Embryonic facial prominence (tissue), 1 donor: ENCODE measurements around the gene TUBA4A.

Source experiments
- DNase-seq: peaks from one replicate; pipeline ENCODE4 v3.0.0-alpha.2; 2016; ENCODE audit errors: extremely low spot score

TUBA4A gene

DNA sequence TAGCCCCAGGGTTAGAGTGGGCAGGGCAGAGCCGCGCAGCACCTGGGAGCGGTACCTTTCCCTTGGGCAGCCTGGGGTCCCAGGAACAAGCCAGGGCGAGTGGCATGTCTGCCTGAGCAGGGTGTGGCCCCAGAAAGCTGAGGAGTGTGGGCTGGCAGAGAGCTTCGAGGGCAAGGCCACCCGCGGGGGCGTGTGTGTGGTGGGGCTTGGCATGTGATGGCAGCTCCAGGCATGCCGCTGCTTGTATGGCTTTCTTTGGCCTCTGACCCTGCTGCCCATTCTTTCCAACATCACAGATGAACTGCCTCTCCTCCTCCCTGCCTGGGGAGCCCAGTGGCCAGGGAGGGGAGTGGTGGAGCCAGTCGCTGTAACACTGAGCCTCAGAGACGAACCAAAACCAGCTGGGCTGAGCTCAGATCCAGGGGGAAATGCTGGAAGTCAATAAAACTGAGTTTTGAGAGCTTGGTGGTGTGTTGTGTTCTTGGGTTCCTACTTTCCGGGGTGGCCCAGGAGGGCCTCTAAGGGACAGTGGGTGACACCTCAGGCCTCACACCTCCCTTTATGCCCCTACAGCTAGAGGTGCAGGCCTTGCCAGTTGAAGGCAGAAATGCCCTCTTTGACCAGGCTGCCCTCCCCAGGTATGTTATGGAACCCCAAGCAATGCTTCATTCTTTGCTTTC, 32.9 kb upstream of the TUBA4A start:
- DNase-seq: no peak

DNA sequence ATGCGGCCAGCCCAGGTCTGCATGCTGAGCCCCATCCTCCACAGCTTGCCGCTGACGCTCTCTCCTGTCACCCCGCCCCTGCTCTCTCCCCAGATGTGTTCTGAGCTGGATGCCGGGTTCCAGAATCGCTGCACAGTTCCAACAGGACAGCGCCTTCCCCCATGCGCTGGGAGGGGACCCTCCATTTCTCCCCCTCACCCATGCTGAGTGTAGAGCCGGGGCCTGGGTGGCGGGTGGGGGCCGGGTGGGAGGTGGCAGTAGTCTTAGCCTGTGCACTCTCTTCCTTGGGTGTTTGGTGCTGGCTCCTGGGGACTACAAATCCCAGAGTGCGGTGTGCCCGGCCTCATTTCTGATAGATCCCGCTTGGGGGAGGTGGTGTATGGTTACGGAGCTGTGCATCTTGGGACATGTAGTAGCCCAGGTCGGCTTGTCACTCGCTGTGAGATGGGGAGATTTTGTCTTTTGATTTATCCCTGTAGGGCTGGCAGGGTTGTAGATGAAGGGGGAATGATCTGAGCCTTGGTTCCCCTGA, 32.2 kb upstream of the TUBA4A start:
- DNase-seq: no peak

DNA sequence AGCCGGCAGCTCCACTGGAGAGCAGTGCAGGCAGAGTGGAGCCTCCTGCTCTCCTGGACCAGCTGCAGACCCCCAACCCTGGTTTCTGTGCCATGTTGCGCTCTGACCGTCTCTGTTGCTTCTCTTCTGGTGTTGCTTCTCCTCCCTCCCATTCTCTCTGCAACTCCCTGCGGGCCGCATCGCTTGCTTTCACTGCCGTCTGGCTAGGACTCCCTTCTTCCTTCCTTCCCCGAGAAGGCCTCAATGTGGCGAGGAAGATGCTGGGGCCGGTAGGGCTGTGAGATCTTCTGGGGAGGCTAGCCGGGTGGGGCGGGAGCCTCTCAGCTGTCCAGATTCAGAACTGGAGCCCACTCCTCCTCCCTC, 31.6 kb upstream of the TUBA4A start:
- DNase-seq: no peak

DNA sequence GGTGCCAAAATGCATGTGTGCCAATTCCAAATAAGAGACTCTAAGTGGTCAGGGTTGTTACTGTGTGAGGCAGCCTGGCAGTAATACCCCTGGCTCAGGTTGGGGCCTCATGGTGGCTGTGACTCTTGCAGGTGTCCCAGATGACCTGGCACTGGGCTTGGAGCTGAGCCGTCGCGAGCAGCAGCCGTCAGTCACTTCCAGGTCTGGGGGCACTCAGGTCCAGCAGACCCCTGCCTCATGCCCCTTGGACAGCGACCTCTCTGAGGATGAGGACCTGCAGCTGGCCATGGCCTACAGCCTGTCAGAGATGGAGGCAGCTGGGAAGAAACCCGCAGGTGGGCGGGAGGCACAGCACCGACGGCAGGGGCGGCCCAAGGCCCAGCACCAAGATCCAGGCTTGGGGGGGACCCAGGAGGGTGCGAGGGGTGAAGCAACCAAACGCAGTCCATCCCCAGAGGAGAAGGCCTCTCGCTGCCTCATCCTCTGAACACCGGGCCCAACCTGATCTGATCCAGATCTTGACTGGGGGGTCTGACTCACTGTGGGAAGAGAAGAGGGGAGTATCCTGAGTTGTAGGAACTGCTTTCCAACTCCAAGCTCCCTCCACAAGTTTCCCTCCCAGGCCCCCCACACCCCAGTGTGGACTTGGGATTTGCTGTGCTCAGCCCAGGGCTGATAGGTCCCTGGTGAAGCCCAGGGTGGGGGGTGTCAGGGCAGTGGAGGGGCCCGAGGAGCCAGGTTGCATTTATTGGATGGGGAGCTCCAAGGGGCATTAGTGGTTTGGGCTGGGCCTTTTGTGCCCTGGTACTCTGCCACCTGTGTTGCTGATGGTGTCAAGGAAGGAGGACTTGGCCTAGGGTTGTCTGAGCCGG, 31.0 kb upstream of the TUBA4A start:
- DNase-seq: no peak

DNA sequence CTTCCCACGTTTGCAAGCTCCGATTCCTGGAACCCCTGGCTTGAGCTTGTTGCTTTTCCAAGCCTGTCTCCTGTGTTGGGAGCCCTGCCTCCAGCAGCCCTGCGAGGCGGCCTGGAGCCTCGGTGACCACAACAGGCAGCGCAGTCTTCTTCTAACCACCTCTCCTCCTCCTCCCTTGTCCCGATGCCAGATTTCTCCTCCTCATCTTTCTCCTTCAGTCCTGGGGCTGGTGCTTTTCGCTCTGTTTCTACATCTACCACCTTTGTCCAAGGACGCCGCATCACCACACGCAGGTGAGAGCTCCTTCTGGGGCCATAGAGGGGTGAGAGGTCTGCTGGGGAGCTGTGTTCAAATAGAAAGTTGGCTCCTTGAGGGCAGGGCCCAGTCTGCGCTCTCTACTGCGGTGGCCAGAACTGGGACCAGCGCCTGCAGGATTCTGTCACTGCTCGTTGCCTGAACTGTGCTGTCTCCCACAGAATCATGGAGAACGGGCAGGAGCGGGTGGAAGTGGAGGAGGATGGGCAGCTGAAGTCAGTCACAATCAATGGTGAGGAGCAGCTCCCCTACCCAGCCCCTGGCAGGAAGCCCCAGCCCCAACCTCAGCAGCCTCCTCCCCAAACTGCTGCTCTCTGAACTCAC, 29.3 kb upstream of the TUBA4A start:
- no peak for DNase-seq

DNA sequence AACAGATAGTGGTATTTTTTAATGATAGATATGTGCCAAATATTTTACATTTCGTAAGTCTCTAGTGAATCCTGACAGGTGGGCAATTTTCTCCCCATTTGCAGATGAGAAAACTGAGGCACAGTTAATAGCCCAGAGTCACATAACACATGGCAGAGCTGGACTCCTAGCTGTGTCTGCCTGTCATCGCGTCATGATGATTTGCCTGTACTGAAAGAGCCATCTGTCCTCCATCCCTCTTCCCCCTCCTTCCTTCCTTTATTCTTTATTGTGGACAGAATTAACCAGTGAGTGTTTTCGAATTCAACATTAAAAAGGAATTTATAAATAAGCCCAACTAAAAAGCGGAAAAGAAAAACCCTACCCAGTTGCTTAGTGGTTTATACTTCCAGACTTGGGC, 28.7 kb upstream of the TUBA4A start:
- DNase-seq: no peak

DNA sequence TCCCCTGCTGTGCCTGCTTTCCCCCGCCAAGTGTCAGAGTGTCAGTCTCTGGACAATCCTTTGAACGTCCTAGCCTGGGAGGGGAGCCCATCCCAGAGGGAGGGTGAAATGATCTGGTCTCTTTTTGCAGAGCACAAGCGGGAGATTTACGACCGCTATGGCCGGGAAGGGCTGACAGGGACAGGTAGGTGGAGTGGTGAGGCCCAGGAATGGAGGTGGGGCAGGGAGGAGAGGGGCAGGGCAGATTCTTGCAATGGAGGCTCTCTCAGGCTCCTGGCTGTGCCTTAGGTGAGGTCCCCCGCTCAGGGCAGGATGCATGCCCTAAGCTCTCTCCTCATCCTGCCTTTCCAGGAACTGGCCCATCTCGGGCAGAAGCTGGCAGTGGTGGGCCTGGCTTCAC, 27.9 kb upstream of the TUBA4A start:
- no peak for DNase-seq

DNA sequence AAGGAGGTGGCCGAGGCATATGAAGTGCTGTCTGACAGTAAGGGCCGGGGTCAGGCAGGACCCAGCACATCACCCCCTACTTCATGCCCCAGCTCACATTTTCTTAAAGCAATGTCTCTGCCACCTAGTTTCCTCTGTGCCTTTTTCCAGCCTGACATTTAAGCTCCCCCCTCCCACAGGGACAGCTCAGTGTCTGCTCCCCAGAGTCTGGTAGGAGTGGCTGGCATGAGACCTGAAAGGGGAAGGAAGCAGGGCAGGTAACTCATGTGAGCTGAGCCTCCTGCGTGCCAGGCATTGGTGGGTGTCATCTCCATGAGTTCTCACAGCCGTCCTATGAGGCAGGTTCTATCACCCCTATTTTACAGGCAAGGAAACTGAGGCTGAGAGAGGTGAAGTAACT, 26.9 kb upstream of the TUBA4A start:
- DNase-seq: no peak

DNA sequence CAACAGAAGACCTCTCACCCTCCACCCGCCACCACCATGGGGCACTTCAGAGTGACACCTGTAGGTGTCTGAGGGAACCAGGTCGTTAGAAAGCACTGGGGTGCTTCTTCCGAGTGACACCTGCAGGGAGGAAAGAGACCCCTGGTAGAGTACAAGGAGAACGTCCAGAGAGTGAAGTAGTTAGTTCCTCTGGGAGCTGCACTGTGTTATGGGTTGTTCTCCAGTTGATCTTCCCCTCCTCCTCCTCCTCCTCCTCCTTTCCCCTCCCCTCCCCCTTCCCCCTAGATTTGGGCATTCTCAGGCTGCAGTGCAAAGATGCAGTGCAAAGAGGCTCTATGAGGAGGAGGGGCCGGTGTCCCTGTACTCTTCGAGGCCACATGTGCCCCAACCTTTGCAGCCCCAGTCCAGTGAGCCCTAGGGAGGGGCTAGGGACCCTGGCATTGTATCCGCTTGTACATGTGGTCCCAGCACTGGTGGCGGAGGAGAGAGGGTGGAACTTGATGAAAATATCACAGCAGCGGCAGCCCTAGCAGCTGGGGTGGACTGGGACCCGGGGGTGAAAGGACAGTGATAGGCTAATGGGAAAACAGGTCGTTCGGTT, 26.3 kb upstream of the TUBA4A start:
- no peak for DNase-seq

DNA sequence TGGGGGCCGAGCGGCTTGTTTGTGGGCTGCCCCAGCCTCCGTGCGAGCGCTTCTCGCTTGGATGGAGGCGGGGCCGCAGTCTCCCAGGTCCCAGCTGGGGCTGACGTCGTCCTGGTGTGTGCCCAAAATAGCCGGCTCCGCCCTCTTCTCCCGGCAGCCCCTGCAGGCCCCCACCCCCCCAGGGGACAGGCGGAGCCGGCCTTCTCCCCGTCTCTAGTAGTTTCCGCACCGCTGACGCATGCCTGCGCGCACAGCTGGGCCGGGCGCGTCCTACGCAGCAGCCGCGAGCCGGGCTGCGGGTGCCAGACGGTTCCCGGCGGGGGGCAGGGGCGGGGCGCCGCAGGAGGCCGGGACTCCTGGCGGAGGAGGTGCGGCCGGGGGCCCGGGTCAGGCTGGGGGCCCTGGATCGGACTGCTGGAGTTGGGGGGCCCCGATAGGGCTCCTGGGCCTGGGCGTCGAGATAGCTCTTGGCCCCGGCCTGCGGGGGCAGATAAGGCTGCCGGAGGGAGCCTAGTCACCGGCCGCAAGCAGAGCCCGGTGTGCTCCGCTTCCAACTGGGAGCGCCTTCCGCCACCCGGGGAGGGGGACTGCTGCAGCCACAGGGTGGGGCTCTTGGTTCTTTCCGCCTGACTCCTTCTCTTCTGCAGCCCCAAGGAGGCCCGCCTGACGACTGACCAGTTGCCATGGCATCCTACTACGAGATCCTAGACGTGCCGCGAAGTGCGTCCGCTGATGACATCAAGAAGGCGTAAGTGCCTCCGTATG, 25.6 kb upstream of the TUBA4A start, which contains the start of gene DNAJB2:
Gene DNAJB2, plus strand, starts transcription at position 216 of the 765 bp plus-strand sequence. Its CDS starts 468 bp downstream, at position 684.
- DNase-seq: peak; percentile 95

DNA sequence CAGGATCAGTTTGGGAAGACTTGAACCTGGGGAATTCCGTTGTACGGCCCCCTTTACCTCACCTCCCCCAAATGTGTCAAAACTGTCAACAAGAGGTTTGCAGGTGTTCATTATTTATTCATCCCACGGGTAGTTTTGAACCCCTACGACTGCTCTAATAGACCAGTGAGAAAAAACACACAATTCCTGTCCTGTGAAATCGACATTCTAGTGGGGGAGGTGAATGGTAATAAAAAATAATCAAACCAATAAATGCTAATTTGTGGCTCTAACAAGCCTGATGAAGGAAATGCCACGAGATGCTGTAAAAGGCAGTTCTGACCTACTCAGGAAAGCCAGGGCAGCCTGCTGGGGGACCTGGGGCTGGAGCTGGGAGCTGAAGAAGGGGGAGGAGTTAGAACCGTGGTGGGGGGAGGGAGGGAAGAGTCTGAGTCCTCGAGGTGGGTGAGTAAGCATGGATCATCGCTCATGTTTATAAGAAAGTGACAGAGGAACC, 25.0 kb upstream of the TUBA4A start:
- DNase-seq: no peak

DNA sequence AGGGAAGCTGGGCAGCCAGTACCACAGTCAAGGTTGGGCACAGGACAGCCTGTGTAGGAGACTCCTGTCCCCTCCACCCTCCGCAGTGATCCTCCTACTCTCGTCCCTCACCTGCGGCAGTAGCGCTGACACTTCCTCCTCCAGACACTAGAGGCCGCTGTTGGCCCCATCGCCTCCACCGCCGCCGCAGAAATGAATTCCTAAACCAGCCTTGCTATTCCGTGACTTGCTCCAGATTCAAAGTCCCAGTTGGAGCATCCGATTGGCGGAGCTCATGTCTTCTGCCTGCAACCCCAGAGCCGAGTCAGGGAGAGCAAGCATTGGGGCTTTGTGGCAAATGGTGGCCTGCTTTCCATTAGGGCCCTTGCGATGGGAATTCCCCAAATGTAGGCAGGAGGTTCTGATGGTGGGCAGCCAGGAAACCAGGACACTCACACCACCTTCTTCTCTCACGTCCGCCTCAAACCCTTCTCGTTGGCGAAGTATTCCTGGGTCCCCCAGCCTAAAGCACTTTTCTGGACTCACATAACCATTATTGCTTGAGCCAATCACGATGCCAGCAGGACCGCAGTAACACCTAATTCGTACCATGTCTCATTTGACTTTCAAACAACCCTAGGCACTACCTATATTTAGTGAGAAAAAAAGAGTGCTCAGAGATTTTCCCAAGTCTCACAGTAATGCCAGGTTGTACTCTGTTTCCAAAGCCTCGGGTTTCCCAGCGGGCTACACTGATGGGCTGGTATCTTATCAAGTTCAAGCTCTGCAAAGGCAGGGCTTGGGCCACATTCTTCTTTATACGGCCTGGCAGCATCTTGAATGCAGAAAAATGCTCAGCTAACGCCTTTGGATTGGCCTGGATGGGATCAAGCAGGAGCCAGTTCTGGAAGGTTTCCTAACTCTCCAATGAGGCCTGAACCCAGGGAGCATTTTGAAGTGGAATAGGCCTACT, 24.3 kb upstream of the TUBA4A start:
- peak; percentile 73 for DNase-seq

DNA sequence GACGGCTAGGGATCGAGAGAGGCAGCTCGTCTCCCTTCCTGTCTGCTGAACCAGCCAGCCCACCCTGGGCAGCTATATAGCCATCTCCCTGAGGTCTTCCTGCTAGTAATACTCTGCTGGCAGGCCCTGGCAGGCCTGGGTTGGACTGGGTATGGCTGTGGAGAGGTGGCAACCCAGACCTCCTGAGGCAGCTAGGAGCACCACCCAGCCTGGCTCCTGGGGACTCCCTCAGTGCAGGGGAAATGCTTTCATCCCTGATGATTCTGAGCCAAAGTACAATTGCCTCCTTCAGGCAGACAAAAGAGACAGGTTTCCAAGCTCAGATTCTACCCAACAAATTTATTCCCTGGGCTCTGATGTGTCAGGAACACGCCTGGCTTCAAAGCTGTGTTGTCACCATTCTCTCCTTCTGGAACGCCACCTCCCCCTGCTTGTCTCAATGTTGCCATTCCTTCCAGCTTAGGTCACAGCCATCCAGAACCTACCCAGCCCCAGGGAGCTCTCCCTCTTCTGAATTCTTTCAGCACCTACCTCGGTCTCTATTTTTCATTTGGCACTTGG, 20.7 kb upstream of the TUBA4A start:
- no peak for DNase-seq

DNA sequence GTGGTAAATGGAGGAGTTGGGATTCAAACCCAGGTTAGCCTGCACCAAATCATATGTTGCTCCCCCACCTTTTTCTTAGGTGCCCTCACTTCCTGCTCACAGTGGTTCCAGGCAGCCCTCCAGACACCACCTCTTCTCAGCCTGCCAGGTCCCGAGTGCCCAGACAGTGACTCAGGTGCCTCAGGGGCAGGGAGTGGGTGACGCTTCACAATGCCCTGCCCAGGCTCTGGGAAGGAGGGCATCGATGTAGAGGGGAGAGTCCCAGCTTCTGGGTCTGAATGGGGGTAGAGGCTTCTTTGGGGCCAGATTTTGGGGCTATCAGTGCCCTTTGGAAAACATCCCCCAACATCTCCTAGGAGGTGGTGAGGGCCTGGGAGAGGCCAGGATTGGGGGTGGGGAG, 20.2 kb upstream of the TUBA4A start:
- no peak for DNase-seq

DNA sequence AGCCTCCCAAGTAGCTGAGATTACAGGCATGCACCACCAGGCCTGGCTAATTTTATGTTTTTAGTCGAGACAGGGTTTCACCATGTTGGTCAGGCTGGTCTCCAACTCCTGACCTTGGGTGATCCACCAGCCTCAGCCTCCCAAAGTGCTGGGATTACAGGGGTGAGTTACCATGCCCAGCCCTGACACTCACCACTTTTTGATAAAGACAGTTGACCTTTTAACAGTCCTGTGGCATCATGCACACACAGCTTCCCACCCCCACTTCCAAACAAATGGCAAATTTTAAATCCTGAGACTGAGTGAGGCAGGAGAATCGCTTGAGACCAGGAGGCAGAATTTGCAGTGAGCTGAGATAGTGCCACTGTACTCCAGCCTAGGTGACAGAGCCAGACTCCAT, 19.3 kb upstream of the TUBA4A start:
- DNase-seq: no peak

DNA sequence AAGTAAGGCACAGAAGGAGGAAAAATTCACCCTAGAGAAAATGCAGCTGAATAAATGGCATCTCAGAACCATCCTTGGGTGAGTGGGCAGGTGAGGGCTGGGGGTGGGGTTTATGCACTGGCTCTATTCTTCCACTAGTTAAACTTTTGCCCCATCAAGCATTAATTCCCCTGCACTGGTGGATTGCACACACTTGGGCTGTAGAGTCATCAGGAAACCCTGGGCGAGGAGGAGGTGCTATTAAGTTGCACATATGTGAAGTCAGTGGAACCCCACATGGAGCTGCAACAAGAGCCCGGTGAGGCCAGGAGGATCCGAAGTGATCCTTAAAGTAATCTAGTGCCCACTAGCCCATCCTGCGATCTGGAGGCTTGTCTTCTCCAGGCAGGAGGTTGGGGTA, 18.6 kb upstream of the TUBA4A start:
- DNase-seq: no peak

DNA sequence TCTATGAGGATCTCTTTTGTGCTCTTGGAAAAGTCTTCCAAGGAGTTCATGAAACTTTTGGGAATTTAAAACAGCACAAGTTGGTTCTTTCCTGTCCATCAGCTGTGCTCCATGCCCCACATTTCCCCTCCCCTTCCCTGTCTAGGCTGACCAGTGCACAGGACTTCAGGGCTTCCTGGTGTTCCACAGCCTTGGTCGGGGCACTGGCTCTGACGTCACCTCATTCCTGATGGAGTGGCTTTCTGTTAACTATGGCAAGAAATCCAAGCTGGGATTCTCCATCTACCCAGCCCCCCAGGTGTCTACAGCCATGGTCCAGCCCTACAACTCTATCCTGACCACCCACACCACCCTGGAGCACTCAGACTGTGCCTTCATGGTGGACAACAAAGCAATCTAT, 17.3 kb upstream of the TUBA4A start:
- no peak for DNase-seq

DNA sequence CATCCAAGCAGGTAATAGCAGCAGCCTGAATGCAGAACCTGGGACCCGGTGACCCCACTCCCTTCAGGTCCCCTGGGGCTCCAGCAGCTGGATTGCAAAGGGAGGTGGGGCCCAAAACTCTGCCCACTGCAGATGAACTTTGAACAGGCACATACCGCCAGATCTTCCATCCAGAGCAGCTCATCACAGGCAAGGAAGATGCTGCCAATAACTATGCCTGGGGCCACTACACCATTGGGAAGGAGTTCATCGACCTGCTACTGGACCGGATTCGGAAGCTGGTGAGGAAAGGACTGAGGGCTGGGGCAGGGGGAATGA, 16.3 kb upstream of the TUBA4A start:
- no peak for DNase-seq

DNA sequence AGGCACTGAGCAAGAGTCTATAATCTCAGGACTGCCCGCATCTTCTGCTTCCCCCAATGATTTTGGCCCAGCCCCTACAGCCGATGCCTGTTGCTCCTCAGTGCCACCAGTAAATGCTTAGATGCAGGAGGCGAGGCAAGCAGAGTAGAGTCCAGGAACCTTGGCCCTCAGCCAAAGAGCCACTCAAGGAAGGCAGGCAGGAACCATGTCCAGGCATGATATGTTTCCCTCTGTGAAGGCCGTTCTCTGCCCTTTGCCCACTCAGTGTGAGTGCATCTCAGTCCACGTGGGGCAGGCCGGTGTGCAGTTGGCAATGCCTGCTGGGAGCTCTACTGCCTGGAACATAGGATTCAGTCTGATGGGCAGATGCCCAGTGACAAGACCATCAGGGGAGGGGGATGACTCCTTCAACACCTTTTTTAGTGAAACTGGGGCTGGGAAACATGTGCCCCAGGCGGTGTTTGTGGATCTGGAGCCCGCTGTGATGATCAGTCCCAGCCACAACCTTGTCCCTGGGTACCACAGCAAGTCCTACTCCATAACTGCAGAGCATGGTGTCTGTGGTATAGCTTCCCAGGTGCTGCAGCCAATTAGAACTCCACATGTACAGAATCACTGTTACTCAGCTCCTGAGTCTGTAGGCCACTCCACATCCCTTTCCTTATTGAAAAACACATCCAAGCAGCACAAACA, 15.8 kb upstream of the TUBA4A start:
- no peak for DNase-seq
